Astrocyte (in vitro differentiated cells and primary cell): Measurements from ENCODE around the gene FAXC. TPM values are rescaled to one million over a fixed set of nuclear protein-coding genes. Genes with fewer than 3 reads are reported as not detected.

Experiments
- DNase-seq: peaks from one replicate; pipeline ENCODE4 v3.0.0-alpha.2; 2010; ENCODE audit warnings: low read depth
- FAIRE-seq: peaks from 2 replicates; lab custom pipeline; 2011; peaks lifted over from hg19 to GRCh38; lab: Jason Lieb, UNC
- H2AFZ ChIP-seq: 2 replicates; pipeline ENCODE4 v1.6.0; 2012; ENCODE audit warnings: low read depth, low read length, inconsistent platforms
- H3K27ac ChIP-seq: 2 replicates; pipeline ENCODE4 v1.5.1; 2011; ENCODE audit warnings: low read depth, low read length, inconsistent platforms
- H3K27me3 ChIP-seq: 2 replicates; pipeline ENCODE4 v1.6.0; 2011; ENCODE audit warnings: low read length, inconsistent platforms; ENCODE audit not compliant: insufficient read depth
- H3K36me3 ChIP-seq: 2 replicates; pipeline ENCODE4 v1.5.1; 2011; ENCODE audit warnings: low read length, inconsistent platforms; ENCODE audit not compliant: insufficient read depth
- H3K4me1 ChIP-seq: 2 replicates; pipeline ENCODE4 v1.5.1; 2011; ENCODE audit warnings: low read length, inconsistent platforms; ENCODE audit not compliant: insufficient read depth
- H3K4me2 ChIP-seq: 2 replicates; pipeline ENCODE4 v1.6.0; 2012; ENCODE audit warnings: low read length, inconsistent platforms
- H3K4me3 ChIP-seq: 2 replicates; pipeline ENCODE4 v1.5.1; 2011; ENCODE audit warnings: low read depth, mild to moderate bottlenecking, low read length, inconsistent platforms; ENCODE audit not compliant: insufficient read depth
- H3K79me2 ChIP-seq: 2 replicates; pipeline ENCODE4 v1.6.0; 2012; ENCODE audit warnings: mild to moderate bottlenecking, low read length, inconsistent platforms; ENCODE audit not compliant: insufficient read depth
- H3K9ac ChIP-seq: 2 replicates; pipeline ENCODE4 v1.6.0; 2012; ENCODE audit warnings: mild to moderate bottlenecking, low read length, inconsistent platforms
- H3K9me3 ChIP-seq: 2 replicates; pipeline ENCODE4 v1.5.1; 2012; ENCODE audit warnings: low read depth, mild to moderate bottlenecking, low read length, inconsistent platforms; ENCODE audit not compliant: insufficient read depth
- H4K20me1 ChIP-seq: 2 replicates; pipeline ENCODE4 v1.6.0; 2012; ENCODE audit warnings: low read length, inconsistent platforms; ENCODE audit not compliant: insufficient read depth
- H3K27ac Mint-ChIP-seq: one replicate; pipeline ENCODE4 v1.8.0; 2021; ENCODE audit warnings: mild to moderate bottlenecking, mixed read lengths; ENCODE audit not compliant: unreplicated experiment
- H3K27me3 Mint-ChIP-seq: one replicate; pipeline ENCODE4 v1.8.0; 2021; ENCODE audit warnings: low read depth, mixed read lengths; ENCODE audit not compliant: unreplicated experiment
- H3K36me3 Mint-ChIP-seq: one replicate; pipeline ENCODE4 v1.8.0; 2021; ENCODE audit warnings: low read depth, mixed read lengths; ENCODE audit not compliant: unreplicated experiment
- H3K4me1 Mint-ChIP-seq: one replicate; pipeline ENCODE4 v1.8.0; 2021; ENCODE audit warnings: low read depth, mixed read lengths; ENCODE audit not compliant: unreplicated experiment
- H3K4me3 Mint-ChIP-seq: one replicate; pipeline ENCODE4 v1.8.0; 2021; ENCODE audit warnings: mild to moderate bottlenecking, moderate library complexity, mixed read lengths; ENCODE audit not compliant: unreplicated experiment
- H3K9me3 Mint-ChIP-seq: one replicate; pipeline ENCODE4 v1.8.0; 2021; ENCODE audit warnings: mild to moderate bottlenecking, mixed read lengths; ENCODE audit not compliant: unreplicated experiment
- EZH2 ChIP-seq: IDR thresholded peaks from 2 replicates; pipeline ENCODE4 v1.6.1; 2012; ENCODE audit warnings: mild to moderate bottlenecking, low read length, inconsistent platforms; ENCODE audit not compliant: insufficient read depth
- total RNA-seq: library from RNA; stranded (reverse); gene quantifications from 2 replicates; pipeline ENCODE4 v1.2.1, GENCODE V29; 2021
- TF ChIP-seq, protein P1 (sequence below): IDR thresholded peaks from 2 replicates; pipeline ENCODE4 v1.5.1; 2011; ENCODE audit warnings: low read depth, mild to moderate bottlenecking, inconsistent platforms, low read length, moderate library complexity; ENCODE audit not compliant: insufficient read depth

The FAXC gene
- total RNA-seq, 1 donor from 2014 or later = 9.9 TPM

DNA sequence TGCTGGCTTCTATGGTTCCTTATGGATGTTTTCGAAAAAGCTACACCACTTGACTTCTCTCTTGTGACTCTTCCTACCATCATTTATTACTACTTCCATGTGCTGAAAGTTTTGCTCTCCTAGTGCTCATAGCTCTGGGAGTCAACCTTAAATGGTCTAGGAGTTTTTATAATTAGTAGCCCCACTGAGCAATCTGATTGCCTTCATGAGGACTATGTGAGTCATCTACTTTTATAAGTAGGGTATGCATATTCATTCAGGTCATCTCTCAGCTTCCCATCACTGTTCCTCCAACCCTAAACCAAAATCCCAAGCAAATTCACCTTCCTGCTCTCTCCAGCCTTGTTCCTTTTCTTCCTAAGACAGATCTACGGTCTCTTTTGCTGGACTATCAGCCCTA, 17.4 kb upstream of the FAXC start:
- Mint-ChIP-seq H3K27ac (no peak overlapping the region), H3K4me1 (peaks cover 3% of the 10 kb centered on the region), H3K36me3 (no peaks in the 10 kb centered on the region), H3K4me3 (no peak overlapping the region), H3K9me3 (no peaks in the 10 kb centered on the region), H3K27me3 (no peaks in the 10 kb centered on the region)
- Histone ChIP-seq H3K79me2 (no peaks in the 10 kb centered on the region), H2AFZ (no peak overlapping the region), H3K36me3 (no peaks in the 10 kb centered on the region), H3K27ac (no peak overlapping the region), H3K27me3 (no peaks in the 10 kb centered on the region), H3K4me3 (no peak overlapping the region), H3K9ac (no peak overlapping the region), H3K4me2 (no peak overlapping the region), H3K4me1 (no peaks in the 10 kb centered on the region), H3K9me3 (no peaks in the 10 kb centered on the region), H4K20me1 (no peaks in the 10 kb centered on the region)
- DNase-seq (no peak), FAIRE-seq (no peak)
- no peak for TF ChIP-seq EZH2
- TF ChIP-seq, protein P1, sequence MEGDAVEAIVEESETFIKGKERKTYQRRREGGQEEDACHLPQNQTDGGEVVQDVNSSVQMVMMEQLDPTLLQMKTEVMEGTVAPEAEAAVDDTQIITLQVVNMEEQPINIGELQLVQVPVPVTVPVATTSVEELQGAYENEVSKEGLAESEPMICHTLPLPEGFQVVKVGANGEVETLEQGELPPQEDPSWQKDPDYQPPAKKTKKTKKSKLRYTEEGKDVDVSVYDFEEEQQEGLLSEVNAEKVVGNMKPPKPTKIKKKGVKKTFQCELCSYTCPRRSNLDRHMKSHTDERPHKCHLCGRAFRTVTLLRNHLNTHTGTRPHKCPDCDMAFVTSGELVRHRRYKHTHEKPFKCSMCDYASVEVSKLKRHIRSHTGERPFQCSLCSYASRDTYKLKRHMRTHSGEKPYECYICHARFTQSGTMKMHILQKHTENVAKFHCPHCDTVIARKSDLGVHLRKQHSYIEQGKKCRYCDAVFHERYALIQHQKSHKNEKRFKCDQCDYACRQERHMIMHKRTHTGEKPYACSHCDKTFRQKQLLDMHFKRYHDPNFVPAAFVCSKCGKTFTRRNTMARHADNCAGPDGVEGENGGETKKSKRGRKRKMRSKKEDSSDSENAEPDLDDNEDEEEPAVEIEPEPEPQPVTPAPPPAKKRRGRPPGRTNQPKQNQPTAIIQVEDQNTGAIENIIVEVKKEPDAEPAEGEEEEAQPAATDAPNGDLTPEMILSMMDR = no peak

DNA sequence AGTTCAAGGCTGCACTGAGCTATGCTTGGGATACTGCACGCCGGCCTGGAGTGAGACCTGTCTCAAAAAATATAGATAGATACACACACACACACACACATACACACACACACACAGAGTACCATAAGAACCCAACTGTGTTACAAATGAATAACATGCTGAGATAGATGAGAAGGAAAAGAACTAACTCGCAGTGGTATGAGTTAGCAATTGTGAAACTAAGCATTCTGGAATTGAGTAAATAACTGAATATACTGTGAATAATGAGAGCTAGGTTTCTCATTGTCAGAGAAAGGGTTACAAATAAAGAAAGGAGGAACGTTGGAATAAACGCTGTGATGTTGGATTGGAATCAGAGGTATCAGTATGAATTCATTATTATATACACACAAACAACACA, 14.6 kb upstream of the FAXC start:
- no peak for FAIRE-seq
- no peak overlapping the region for H3K4me3 ChIP-seq

DNA sequence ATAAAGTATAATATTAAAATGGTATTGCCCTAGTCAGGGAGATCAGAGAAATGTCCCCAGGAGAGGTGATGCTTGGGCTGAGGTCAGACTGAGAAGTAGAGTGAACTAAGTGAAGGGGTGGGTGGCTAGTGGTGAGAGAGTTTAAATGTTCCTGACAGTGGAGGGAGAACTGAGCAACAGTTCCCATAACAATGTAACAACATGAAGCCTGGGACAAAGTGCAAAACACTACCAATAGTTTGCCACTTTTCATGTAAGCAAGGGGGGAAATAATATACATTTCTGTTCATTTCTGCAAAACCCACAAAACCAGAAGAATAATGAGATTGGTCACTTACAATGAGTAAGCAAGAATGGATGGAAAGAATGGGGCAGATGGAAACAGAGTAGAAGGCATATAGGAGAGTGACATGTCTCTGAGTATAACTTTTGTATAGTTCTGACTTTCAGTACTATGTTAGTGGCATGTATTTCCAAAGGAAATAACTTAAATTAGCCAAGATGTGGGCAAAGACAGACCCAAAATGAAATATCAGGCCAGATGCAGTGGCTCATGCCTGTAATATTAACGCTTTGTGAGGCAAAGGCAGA, 13.3 kb upstream of the FAXC start:
- H2AFZ ChIP-seq = no peak overlapping the region
- no peak overlapping the region for H3K4me3 Mint-ChIP-seq
- H4K20me1 ChIP-seq = no peaks in the 10 kb centered on the region
- TF ChIP-seq, protein P1 = no peak
- no peak for TF ChIP-seq EZH2
- FAIRE-seq (no peak), DNase-seq (no peak)
- no peaks in the 10 kb centered on the region for H3K9me3 Mint-ChIP-seq
- H3K36me3 ChIP-seq = no peaks in the 10 kb centered on the region
- no peak overlapping the region for H3K27ac Mint-ChIP-seq
- no peaks in the 10 kb centered on the region for H3K4me1 ChIP-seq
- peaks cover 12% of the 10 kb centered on the region for H3K27me3 Mint-ChIP-seq
- no peaks in the 10 kb centered on the region for H3K36me3 Mint-ChIP-seq
- no peak overlapping the region for H3K4me2 ChIP-seq
- no peak overlapping the region for H3K4me3 ChIP-seq
- H3K9ac ChIP-seq = no peak overlapping the region
- H3K4me1 Mint-ChIP-seq = peaks cover 3% of the 10 kb centered on the region
- peaks cover 3% of the 10 kb centered on the region for H3K27me3 ChIP-seq
- H3K9me3 ChIP-seq = no peaks in the 10 kb centered on the region
- no peak overlapping the region for H3K27ac ChIP-seq
- H3K79me2 ChIP-seq = no peaks in the 10 kb centered on the region

More for the DNA sequence above, 14.6 kb upstream of the FAXC start:
- Histone ChIP-seq H3K4me1 (no peaks in the 10 kb centered on the region), H3K36me3 (no peaks in the 10 kb centered on the region), H3K79me2 (no peaks in the 10 kb centered on the region), H3K27ac (no peak overlapping the region), H4K20me1 (no peaks in the 10 kb centered on the region), H2AFZ (no peak overlapping the region), H3K9ac (no peak overlapping the region), H3K27me3 (peaks cover 3% of the 10 kb centered on the region), H3K4me2 (no peak overlapping the region), H3K9me3 (no peaks in the 10 kb centered on the region)
- H3K4me1 Mint-ChIP-seq = peaks cover 3% of the 10 kb centered on the region
- no peak for DNase-seq
- H3K27me3 Mint-ChIP-seq = peaks cover 12% of the 10 kb centered on the region
- no peak overlapping the region for H3K4me3 Mint-ChIP-seq
- TF ChIP-seq, protein P1 = no peak
- TF ChIP-seq EZH2 = no peak
- no peaks in the 10 kb centered on the region for H3K36me3 Mint-ChIP-seq
- no peaks in the 10 kb centered on the region for H3K9me3 Mint-ChIP-seq
- no peak overlapping the region for H3K27ac Mint-ChIP-seq
